ENCODE data around the gene RDX. TPM values are rescaled to one million over a fixed set of nuclear protein-coding genes. Genes with fewer than 3 reads are reported as not detected.

Gene RDX
- total RNA-seq, 1 experiment from 2014 or later, result 131 TPM

DNA sequence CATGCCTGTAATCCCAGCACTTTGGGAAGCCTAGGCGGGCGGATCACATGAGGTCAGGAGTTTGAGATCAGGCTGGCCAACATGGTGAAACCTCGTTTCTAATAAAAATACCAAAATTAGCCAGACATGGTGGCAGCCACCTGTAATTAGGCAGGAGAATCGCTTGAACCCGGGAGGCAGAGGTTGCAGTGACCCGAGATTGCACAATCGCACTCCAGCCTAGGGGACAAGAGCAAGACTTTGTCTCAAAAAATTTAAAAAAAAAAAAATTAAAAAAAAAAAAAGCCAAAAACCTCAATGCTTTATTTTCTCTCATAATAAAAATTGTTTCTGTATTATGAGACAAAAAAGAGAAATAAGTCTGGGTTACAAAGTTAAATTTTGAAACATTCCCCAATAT is 54.2 kb downstream of the RDX start:
- no peak for DNase-seq (ENCODE audit: low read depth, low spot score)
- RAD21 ChIA-PET (ENCODE audit: low non-redundant PET in 1 of 2, low total read pairs in 2 of 2, uncharacterized antibody in 2 of 2, unreplicated experiment in 2 of 2), result no interaction called here
- POLR2A ChIA-PET, result no interaction called here
- ATAC-seq, result no peak
- Histone ChIP-seq H3K79me2 (ENCODE audit: insufficient read depth, low read length) (peaks cover 55% of the 10 kb centered on the region), H3K9ac (ENCODE audit: low read length) (no peak overlapping the region), H3K27me3 (ENCODE audit: insufficient read depth, low read length) (no peaks in the 10 kb centered on the region), H2AFZ (ENCODE audit: low read depth, low read length, poor library complexity, severe bottlenecking) (no peak overlapping the region), H3K9me3 (ENCODE audit: control insufficient read depth in 1 of 2, insufficient read depth in 1 of 2, low read depth in 1 of 2, low read length in 2 of 2) (no peaks in the 10 kb centered on the region), H3K27ac (ENCODE audit: low read depth, low read length) (no peak overlapping the region), H3K9me2 (ENCODE audit: insufficient read depth) (no peaks in the 10 kb centered on the region), H3K4me1 (ENCODE audit: control insufficient read depth in 1 of 2, insufficient read depth in 2 of 2, low read length in 2 of 2) (no peaks in the 10 kb centered on the region), H4K20me1 (ENCODE audit: insufficient read depth) (no peaks in the 10 kb centered on the region; the same call in 1 of the 2 replicates), H3K36me3 (ENCODE audit: control insufficient read depth in 1 of 2, insufficient read depth in 2 of 2, low read length in 2 of 2) (peaks cover 8 to 12% of the 10 kb centered on the region in 2 experiments; a peak in 2 of 4 replicates), H3K4me2 (ENCODE audit: low read length) (no peak overlapping the region), H3K4me3 (replicated peaks in 1 of 2; ENCODE audit: low read depth in 1 of 2, low read length in 2 of 2) (no peak overlapping the region)
- TF ChIP-seq EGR1 (IDR thresholded peaks at IDR 0.05; ENCODE audit: low read depth), result no peak
- no peak for TF ChIP-seq RAD21 (IDR thresholded peaks at IDR 0.05; ENCODE audit: low read depth)
- TF ChIP-seq EZH2phosphoT487 (IDR thresholded peaks at IDR 0.05; ENCODE audit: borderline replicate concordance), result no peak
- no peak for TF ChIP-seq JUND (IDR thresholded peaks at IDR 0.05)
- TF ChIP-seq, protein P1, sequence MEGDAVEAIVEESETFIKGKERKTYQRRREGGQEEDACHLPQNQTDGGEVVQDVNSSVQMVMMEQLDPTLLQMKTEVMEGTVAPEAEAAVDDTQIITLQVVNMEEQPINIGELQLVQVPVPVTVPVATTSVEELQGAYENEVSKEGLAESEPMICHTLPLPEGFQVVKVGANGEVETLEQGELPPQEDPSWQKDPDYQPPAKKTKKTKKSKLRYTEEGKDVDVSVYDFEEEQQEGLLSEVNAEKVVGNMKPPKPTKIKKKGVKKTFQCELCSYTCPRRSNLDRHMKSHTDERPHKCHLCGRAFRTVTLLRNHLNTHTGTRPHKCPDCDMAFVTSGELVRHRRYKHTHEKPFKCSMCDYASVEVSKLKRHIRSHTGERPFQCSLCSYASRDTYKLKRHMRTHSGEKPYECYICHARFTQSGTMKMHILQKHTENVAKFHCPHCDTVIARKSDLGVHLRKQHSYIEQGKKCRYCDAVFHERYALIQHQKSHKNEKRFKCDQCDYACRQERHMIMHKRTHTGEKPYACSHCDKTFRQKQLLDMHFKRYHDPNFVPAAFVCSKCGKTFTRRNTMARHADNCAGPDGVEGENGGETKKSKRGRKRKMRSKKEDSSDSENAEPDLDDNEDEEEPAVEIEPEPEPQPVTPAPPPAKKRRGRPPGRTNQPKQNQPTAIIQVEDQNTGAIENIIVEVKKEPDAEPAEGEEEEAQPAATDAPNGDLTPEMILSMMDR (IDR thresholded peaks at IDR 0.05 in 2 of 3, conservative IDR thresholded peaks at IDR 0.05 in 1 of 3; ENCODE audit: borderline replicate concordance in 1 of 3, insufficient read depth in 1 of 3, low read depth in 2 of 3, low read length in 2 of 3), result no peak
- no peak for TF ChIP-seq ZFX (IDR thresholded peaks at IDR 0.05)
- TF ChIP-seq SP1 (IDR thresholded peaks at IDR 0.05; ENCODE audit: low read depth), result no peak
- no peak for TF ChIP-seq CEBPB (IDR thresholded peaks at IDR 0.05; ENCODE audit: low read depth)
- TF ChIP-seq, protein P2, sequence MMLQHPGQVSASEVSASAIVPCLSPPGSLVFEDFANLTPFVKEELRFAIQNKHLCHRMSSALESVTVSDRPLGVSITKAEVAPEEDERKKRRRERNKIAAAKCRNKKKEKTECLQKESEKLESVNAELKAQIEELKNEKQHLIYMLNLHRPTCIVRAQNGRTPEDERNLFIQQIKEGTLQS (IDR thresholded peaks at IDR 0.05), result no peak
- no peak for TF ChIP-seq SRF (IDR thresholded peaks at IDR 0.05; ENCODE audit: low read depth)
- TF ChIP-seq, protein P3, sequence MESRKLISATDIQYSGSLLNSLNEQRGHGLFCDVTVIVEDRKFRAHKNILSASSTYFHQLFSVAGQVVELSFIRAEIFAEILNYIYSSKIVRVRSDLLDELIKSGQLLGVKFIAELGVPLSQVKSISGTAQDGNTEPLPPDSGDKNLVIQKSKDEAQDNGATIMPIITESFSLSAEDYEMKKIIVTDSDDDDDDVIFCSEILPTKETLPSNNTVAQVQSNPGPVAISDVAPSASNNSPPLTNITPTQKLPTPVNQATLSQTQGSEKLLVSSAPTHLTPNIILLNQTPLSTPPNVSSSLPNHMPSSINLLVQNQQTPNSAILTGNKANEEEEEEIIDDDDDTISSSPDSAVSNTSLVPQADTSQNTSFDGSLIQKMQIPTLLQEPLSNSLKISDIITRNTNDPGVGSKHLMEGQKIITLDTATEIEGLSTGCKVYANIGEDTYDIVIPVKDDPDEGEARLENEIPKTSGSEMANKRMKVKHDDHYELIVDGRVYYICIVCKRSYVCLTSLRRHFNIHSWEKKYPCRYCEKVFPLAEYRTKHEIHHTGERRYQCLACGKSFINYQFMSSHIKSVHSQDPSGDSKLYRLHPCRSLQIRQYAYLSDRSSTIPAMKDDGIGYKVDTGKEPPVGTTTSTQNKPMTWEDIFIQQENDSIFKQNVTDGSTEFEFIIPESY (IDR thresholded peaks at IDR 0.05; ENCODE audit: extremely low read depth, insufficient replicate concordance, low read length), result no peak
- TF ChIP-seq ELF1 (IDR thresholded peaks at IDR 0.05; ENCODE audit: borderline replicate concordance, low read depth), result no peak
- TF ChIP-seq TCF7L2 (IDR thresholded peaks at IDR 0.05; ENCODE audit: borderline replicate concordance, extremely low read depth, insufficient read depth, insufficient read length), result no peak
- TF ChIP-seq, protein P4, sequence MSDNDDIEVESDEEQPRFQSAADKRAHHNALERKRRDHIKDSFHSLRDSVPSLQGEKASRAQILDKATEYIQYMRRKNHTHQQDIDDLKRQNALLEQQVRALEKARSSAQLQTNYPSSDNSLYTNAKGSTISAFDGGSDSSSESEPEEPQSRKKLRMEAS (IDR thresholded peaks at IDR 0.05), result no peak
- TF ChIP-seq YY1 (IDR thresholded peaks at IDR 0.05; ENCODE audit: extremely low read depth, insufficient replicate concordance, low read depth, low read length), result no peak
- TF ChIP-seq POLR2A (IDR thresholded peaks at IDR 0.05; ENCODE audit: borderline replicate concordance, extremely low read depth, insufficient read depth, insufficient read length), result no peak
- no peak for TF ChIP-seq CBX3 (IDR thresholded peaks at IDR 0.05; ENCODE audit: low read depth)
- TF ChIP-seq, protein P5, sequence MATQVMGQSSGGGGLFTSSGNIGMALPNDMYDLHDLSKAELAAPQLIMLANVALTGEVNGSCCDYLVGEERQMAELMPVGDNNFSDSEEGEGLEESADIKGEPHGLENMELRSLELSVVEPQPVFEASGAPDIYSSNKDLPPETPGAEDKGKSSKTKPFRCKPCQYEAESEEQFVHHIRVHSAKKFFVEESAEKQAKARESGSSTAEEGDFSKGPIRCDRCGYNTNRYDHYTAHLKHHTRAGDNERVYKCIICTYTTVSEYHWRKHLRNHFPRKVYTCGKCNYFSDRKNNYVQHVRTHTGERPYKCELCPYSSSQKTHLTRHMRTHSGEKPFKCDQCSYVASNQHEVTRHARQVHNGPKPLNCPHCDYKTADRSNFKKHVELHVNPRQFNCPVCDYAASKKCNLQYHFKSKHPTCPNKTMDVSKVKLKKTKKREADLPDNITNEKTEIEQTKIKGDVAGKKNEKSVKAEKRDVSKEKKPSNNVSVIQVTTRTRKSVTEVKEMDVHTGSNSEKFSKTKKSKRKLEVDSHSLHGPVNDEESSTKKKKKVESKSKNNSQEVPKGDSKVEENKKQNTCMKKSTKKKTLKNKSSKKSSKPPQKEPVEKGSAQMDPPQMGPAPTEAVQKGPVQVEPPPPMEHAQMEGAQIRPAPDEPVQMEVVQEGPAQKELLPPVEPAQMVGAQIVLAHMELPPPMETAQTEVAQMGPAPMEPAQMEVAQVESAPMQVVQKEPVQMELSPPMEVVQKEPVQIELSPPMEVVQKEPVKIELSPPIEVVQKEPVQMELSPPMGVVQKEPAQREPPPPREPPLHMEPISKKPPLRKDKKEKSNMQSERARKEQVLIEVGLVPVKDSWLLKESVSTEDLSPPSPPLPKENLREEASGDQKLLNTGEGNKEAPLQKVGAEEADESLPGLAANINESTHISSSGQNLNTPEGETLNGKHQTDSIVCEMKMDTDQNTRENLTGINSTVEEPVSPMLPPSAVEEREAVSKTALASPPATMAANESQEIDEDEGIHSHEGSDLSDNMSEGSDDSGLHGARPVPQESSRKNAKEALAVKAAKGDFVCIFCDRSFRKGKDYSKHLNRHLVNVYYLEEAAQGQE (IDR thresholded peaks at IDR 0.05; ENCODE audit: low read depth), result no peak
- no peak for TF ChIP-seq SIN3A (IDR thresholded peaks at IDR 0.05; ENCODE audit: low read depth)
- CTCF ChIA-PET, result no interaction called here
- no TSS peak for BruUV-seq (replicated peaks)
- intact Hi-C loops (cut with micrococcal nuclease), result no loop called here
